NCI-H2196 treated with DMSO at 0.1 percent for 48 hours (cell line): ENCODE measurements around the gene CD151.

ENCODE experiments used
- DNase-seq: peaks from one replicate; lab custom pipeline; 2025; ENCODE audit not compliant: unreplicated experiment; lab: John Stamatoyannopoulos, UW

The CD151 gene

DNA sequence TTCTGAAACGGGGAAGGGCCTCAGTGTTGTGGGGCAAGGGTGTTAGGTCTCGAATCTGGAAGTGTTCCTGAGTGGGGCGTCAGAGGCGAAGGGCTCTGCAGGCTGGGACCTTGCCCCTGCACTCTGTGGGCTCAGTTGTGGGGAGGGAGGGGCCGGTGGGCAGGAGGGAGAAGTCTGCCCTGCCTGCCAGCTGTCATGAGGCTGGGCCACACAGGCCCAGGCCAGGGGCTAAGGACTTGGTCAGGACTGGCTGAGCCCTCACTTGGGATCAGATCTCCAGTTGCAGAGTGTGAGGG is 4.9 kb upstream of the CD151 start, which contains the start of gene CRACR2B:
TSS of gene CRACR2B (plus strand) at position 23 of the 296 bp plus-strand sequence. CDS start 689 bp downstream, outside the sequence.
- DNase-seq = no peak

DNA sequence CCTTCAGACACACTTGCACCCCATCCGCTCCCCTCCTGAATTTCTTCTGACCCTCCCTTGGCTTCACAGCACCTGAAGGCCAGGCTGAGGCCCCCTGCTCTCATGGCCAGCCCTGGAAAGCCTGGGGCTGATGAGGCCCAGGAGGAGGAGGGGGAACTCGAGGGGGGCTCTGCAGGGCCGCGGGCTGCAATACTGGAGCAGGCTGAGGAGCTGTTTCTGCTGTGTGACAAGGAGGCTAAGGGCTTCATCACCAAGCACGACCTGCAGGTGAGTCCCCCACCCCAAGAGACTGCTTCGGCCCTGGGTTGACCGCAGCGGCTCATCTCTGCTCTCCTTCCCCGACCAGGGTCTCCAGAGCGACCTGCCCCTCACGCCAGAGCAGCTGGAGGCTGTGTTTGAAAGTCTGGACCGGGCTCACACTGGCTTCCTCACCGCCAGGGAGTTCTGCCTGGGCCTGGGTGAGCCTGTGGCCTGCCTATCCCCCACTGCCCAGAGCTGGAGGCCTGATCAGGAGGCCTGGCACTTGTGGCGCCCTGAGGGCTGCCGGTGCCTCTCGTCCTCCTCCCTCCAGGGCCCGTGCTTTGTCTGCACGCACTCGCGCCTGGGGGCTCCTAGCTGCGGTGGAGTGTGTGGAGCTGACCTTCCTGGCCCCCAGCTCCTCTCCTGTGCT is 4.1 kb upstream of the CD151 start:
- no peak for DNase-seq

DNA sequence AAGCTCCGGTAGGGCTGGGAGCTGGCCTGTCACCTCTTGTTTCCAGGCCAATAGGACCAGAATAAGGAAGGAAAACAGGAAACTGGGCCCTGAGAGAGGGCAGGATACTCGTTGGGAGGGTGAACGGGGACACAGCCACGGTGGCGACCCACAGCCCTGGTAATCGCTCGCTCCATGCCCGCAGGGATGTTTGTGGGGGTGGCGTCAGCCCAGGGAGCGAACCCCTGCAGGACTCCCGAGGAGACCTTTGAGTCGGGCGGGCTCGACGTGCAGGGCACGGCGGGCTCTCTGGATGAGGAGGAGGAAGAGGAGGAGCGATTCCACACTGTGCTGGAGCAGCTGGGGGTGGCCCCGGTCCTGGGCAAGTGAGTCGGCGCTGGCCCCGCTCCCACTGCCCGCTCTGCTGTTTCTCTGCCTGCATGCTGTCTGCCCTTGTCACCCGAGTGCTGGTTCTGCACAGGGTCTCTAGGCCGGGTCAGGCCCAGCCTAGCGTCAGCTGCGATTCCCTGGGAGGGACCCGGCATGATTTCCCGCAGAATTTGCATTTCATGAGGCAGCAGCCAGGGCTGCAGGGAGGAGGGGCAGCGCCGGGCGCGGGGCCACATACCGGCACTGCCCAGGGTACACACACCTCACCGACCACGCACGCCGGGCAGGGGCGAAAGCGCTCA is 3.4 kb upstream of the CD151 start:
- no peak for DNase-seq

DNA sequence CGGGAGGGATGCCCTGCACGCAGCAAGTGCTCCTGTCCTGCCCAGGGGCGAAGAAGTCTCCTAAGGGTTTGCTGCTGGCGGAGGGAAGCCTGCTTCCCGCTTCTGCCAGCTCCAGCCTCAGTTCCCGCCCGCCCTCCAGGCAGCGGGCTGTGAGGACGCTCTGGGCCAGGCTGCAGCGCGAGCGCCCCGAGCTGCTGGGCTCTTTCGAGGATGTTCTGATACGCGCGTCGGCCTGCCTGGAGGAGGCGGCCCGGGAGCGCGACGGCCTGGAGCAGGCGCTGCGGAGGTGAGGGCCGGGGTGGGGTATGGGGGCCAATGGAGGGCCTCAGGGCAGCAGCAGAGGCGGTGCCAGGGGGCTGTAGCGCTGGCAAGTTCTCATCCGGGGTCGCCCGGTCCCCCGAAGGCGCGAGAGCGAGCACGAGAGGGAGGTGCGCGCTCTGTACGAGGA is 2.9 kb upstream of the CD151 start:
- no peak for DNase-seq

DNA sequence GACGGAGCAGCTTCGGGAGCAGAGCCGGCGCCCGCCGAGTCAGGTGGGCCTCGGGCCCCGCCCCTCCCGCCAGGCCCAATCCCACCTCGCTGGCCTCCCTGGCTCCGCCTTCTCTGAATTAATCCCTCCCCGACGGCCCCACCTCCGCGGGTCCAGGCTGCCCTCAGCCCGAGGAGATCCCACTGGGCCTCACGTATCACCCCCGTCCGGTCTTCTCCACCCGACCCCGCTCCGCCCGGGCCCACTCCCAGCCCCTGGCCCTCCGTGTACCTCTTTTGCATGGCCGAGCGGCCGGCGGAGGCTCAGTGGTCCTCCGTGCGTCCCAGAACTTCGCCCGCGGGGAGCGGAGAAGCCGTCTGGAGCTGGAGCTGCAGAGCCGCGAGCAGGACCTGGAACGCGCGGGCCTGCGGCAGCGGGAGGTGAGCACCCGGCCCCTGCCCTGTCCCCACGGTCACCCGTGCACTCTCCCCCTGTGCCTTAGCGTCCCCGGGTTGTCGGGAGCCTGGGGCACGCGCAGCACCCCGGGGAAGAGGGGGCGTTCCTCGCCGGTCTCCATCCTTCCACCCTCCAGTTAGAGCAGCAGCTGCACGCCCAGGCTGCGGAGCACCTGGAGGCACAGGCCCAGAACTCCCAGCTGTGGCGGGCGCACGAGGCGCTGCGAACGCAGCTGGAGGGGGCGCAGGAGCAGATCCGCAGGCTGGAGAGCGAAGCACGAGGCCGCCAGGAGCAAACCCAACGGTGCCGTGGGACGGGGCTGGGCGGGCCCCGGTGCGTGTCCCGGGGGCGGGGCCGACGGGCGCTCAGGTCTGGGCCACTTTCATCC is 2.2 kb upstream of the CD151 start:
- no peak for DNase-seq

DNA sequence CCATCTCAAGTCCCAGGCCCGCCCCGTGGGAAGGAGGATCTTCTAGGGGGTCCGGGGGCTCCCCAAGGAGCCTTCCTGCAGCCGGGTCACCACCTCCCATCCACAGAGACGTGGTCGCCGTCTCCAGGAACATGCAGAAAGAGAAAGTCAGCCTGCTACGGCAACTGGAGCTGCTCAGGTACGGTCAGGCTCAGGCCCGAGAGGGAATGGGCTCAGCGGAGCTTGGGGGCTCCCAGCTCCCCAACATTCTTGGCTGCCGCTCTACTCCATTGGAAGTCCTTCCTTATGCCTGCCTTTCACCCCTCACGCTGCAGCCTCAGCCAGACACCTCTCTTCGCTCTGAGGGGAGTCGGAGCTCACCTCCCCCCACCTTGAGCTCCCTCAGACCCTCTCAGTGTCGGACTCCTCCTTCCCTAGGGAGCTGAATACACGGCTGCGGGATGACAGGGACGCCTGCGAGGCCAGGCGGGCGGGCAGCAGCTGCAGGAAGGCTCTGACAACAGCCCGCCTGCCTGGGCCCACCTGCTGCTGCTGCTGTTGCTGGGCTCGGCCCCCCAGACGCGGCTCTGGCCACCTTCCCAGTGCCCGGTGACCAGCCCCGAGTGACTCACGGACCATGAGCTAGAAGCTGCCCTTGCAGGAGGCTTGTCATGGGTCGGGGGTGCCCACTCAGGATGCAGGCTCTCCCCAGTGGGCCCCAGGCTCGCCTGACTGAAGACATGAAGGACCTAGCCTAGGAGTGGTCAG is 1.5 kb upstream of the CD151 start:
- no peak for DNase-seq

DNA sequence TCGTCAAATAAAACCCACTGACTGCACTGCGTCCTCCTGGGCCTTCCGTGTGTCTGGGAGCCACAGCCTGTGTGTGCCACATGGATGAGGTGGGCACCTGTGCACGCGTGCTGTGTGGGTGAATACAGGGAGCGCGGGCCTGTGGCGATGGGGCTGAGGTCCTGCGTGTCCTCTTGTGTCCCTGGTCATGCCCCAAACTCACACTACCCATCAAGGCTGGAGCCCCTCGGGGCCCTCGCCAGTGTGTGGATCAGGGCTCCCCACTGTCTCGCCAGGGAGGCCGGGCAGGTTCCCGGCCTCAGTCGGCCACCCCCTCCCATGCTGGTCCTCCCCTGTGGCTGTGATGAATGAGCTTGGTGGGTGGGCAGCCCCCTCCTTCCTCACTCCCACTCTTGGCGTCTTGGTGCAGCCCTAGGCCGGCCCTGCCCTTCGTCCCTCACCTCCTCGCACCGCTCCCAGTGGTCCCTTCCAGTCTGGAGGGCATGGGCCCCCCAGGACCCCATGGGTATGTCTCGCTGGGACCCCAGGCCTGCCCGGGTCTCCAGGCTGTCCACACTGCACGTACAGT is 707 bp upstream of the CD151 start:
- no peak for DNase-seq

DNA sequence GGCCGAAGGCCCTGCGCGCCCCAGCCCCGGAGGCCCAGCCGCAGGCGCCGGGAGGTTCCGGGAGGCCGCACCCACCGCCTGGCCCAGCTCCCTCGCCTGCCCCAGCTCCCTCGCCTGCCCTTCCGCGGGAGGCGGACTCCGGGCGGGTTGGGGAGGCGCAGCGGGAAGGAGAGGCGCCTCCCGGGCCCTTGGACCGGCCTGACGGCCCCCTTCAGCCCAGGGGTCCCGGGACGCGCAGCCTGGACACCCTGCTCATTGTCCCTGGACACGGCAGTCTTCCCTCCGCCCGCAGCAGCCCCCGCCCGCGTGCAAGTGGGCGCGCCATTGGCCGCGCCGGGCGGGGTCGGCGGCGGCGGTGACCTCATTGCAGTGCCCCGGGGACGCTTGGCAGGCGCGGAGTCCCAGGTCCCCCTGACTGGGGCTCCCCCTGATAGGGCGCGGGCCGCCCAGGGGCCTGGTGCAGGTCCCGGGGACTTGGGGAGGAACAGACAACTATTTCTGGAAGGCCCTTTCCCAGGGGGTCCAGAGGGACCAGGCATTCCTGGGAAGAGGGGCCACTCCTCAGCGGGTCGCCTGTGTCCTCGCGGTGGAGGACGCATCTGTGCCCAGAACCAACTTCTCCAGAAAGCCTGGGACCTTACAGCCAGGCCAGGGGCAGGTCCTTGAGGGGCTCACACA is 501 bp downstream of the CD151 start:
- no peak for DNase-seq

DNA sequence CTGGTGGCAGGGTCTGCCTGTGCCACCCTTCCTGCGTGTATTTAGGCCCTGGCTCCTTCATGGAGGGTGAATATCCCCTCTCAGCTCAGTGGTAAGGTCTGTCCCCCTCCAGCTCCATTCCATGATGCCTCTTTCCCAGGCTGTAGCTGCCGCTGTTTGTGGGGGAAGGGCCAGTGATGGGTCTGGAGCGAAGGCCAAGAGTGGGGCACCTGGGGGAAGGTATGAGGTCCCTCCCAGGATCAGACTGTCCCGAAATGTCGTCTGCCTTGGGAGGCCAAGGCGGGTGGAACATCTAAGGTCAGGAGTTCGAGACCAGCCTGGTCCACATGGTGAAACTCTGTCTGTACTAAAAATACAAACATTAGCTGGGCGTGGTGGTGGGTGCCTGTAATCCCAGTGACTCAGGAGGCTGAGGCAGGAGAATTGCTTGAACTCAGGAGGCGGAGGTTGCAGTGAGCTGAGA is 1.1 kb downstream of the CD151 start:
- DNase-seq = no peak

DNA sequence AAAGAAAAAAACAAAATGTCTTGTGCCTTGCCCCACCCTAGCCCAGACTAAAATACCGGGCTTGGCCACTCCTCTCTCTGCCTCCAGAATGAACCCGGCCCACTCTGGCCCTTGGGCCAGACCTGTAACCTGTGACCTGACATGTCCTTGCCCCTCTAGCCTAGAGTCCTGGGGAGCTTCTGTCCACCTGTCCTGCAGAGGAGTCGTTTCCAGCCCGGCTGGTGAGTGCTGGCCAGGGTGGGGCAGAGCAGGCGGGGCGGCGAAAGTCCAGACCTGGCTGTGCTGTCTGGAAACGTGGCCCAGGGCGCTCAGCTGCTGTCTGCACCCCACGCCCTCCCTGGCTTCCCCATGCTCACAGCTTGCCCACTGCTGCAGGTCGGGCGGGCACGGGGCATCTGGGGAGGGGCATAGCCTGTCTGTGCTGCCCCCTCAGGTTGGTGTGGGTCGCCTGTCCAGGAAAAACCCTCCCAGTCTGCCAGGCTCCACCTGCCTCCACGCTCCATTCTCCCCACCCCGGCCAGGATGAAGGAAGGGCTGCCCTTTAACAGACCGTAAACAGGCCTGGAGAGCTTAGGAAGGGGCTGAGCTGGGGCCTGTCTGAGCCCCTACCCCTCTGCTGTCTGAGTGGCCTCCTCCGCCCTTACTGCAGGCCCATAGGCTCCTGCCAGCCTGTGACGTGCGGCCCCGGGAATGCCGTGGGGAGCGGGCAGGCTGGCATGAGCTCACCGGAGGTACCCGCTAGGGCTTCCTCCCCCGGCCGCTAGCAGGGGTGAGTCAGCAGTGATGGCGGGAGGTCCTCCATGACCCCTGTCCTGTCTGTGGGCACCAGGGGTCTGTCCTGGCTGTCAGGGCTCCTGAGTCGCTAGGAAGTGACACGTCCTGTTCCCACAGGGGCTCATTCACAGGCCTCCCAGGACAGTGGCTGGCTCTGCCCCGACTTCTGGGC is 1.9 kb downstream of the CD151 start:
- no peak for DNase-seq

DNA sequence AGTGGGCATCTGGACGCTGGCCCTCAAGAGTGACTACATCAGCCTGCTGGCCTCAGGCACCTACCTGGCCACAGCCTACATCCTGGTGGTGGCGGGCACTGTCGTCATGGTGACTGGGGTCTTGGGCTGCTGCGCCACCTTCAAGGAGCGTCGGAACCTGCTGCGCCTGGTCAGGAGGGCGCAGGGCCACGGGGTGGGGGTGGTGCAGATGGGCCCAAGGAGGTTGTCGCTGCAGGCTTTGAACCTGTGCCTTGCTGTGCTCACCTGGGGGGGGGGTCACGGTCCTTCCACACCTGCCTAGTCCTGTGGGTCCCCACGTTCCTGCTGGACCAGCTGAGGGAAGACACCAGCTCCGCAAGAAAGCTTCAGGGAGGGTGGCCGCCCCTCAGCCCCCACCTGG is 3.5 kb downstream of the CD151 start:
- DNase-seq = no peak

DNA sequence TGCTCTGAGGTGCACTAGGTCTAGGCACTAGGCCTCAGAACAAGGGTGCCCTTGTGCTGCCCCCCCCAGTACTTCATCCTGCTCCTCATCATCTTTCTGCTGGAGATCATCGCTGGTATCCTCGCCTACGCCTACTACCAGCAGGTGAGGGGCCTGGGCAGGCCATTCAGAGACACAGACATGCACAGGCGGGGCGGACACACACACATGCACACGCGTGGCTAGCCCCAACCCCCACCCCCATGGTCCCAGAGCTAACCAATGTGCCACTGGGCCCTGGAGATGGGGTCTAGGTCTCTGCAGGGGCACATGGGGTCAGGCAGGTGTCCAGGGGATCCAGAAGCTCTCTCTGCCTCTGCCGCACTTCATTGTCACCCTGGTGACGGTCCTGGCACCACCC is 3.9 kb downstream of the CD151 start:
- DNase-seq = no peak

DNA sequence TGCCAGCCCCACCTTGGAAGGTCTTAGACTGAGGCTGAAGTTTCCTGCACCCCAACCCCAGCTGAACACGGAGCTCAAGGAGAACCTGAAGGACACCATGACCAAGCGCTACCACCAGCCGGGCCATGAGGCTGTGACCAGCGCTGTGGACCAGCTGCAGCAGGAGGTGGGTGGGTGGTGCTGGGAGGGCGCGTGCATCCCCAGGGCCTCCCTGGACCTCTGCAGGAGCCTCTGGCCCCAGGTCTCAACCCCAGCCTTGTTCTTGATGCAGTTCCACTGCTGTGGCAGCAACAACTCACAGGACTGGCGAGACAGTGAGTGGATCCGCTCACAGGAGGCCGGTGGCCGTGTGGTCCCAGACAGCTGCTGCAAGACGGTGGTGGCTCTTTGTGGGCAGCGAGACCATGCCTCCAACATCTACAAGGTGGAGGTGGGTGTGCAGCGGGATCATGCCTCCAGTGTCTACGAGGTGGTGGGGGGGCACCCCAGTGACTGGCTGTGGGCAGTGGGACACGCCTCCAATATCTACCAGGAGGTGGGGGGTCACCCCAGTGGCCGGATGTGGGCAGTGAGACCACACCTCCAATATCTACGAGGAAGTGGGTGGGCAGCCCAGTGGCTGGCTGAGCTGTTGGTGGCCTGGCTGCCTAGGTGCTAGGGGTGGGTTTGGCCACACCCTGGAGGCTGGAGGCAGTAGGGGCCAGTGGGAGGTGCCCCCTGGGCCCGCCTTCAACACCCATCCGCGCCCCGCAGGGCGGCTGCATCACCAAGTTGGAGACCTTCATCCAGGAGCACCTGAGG is 4.6 kb downstream of the CD151 start:
- DNase-seq = no peak

DNA sequence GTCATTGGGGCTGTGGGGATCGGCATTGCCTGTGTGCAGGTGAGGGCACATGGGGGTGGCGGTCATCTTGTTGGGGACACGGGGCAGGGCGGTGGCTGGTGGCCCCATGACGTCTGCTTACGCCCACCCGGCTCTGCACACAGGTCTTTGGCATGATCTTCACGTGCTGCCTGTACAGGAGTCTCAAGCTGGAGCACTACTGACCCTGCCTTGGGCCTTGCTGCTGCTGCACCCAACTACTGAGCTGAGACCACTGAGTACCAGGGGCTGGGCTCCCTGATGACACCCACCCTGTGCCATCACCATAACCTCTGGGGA is 5.2 kb downstream of the CD151 start:
- DNase-seq = no peak

DNA sequence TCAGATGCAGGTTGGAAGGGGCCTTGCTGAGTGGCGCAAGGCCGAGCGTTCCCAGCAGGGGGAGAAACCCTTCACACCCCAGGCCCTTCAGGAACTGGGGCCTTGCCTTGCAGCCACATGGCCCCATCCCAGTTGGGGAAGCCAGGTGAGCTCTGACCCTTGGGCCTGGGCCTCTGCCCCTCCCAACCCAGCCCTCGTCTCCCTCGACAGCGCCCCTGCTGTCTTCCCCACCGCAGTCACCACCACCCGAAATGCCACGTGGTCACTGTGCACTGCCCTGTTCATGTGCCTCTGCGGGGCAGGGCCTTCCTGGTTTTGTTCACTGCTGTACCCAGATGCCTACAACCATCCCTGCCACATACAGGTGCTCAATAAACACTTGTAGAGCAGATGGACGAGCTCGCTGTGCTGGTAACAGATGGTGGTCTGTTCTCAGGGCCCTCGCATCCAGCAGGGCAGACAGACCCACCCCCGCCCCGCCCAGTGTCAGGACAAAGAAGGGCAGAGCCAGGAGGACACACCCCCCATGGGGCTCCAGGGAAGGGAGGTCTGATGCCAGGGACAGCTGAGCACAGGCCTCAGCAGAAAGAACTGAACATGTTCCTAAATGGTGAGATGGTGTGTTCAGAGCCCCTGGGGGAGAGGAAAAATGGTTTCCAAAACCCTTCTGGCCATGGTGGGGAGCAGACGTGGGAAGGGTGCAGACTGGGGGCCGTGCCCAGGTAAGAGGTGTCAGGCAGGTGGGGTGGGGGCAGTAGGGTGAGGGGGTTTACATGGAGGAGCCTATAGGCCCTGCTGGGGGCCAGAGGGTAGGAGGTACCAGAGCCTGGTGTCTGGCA is 5.9 kb downstream of the CD151 start:
- DNase-seq = no peak

DNA sequence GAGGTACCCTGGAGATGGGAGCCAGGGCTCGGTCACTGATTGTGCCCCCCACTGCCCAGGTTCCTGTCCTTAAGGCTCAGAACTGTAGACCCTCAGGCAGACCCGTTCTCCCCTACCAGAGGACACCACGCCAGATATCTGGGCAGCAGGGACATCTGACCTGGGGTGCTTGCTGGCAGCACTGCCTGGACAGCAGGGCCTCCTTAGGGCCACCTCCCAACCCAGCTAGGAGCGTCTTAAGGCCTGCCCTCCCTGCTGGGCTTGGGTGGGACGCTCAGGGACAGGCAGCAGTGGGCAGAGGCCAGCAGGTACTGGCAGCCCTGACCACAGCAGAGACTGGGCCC is 6.5 kb downstream of the CD151 start:
- no peak for DNase-seq

DNA sequence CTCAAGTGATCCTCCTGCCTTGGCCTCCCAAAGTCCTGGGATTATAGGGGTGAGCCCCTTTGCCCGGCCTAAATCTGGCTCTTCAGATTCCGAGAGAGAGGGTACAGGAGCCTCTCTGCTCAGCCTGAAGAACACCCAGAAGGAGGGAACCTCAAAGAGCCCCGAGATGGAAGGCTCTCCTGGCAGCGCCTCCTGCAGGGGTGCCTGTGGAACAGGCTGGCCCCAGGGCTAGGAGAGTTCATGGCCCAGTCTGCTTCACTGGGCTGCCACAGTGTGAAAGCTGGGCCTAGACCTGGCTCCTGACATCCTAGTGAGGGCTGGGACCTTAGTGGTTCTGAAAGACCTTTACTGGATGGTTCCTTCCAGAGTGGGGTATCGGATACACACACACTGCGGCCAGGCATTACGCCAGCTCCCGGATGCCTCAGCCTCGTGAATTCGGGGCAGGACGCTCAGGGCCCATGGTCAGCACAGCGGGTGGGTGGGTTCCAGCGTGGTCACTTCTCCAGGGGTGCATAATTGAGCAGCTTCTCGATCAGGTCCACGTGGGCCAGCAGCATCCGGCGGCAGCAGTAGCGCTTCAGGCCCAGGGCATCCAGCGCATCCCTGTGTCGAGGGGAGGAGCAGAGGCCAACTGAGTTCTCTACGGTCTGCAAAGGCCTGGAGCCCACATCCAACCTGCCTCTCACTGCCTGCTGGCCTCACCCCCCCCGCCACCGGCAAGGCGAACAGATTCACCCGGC is 7.3 kb downstream of the CD151 start:
- DNase-seq = no peak
